DND-41 (cell line): ENCODE data around the gene ALG3.

ENCODE experiments used
- EZH2 ChIP-seq: IDR thresholded peaks from 3 replicates; pipeline ENCODE4 v1.6.1; 2012; ENCODE audit warnings: borderline replicate concordance, low read depth, mild to moderate bottlenecking, moderate library complexity, low read length, inconsistent platforms; ENCODE audit not compliant: severe bottlenecking
- TF ChIP-seq, protein P1 (sequence below): IDR thresholded peaks from 2 replicates; pipeline ENCODE4 v1.5.1; 2012; ENCODE audit warnings: borderline replicate concordance, low read length, moderate library complexity, mild to moderate bottlenecking; ENCODE audit not compliant: poor library complexity, severe bottlenecking; ENCODE audit errors: extremely low read depth

DNA sequence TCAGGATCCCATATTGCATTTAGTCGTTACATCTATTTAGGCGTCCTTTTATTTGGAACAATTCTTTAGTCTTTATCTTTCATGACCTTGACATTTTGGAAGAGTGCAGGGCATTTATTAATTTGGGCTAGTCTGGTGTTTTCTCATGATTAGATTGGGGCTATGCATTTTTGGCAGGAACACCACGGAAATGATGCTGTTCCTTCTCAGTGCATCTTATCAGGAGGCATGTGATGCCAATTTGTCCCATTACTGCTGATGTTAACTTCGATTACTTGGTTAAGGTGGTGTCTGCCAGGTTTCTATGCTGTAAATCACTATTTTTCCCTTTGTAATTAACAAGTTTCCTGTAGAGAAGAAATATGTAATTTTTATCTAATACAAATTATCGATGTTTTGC, 37.5 kb downstream of the ALG3 start:
- TF ChIP-seq, protein P1, sequence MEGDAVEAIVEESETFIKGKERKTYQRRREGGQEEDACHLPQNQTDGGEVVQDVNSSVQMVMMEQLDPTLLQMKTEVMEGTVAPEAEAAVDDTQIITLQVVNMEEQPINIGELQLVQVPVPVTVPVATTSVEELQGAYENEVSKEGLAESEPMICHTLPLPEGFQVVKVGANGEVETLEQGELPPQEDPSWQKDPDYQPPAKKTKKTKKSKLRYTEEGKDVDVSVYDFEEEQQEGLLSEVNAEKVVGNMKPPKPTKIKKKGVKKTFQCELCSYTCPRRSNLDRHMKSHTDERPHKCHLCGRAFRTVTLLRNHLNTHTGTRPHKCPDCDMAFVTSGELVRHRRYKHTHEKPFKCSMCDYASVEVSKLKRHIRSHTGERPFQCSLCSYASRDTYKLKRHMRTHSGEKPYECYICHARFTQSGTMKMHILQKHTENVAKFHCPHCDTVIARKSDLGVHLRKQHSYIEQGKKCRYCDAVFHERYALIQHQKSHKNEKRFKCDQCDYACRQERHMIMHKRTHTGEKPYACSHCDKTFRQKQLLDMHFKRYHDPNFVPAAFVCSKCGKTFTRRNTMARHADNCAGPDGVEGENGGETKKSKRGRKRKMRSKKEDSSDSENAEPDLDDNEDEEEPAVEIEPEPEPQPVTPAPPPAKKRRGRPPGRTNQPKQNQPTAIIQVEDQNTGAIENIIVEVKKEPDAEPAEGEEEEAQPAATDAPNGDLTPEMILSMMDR = no peak
- TF ChIP-seq EZH2 = no peak
